GM12872 (cell line): Measurements from ENCODE around the gene SEL1L3.

Source experiments
- CTCF ChIP-seq: IDR thresholded peaks from 3 replicates; pipeline ENCODE4 v1.5.1; 2011; ENCODE audit warnings: low read depth, mild to moderate bottlenecking, low read length, moderate library complexity; ENCODE audit not compliant: insufficient read depth

SEL1L3 gene

GRCh38 chr4:25767877-25768725, 94.7 kb downstream of the SEL1L3 start:
- TF ChIP-seq CTCF: peak; percentile 90

- no peak for TF ChIP-seq CTCF
Observed at GRCh38 chr4:25760518-25761157, 102.2 kb downstream of the SEL1L3 start.

GRCh38 chr4:25760048-25760447, 102.7 kb downstream of the SEL1L3 start:
- TF ChIP-seq CTCF: no peak

- no peak for TF ChIP-seq CTCF
Observed at GRCh38 chr4:25759101-25759500, 103.7 kb downstream of the SEL1L3 start.

GRCh38 chr4:25757452-25757851, 105.3 kb downstream of the SEL1L3 start:
- TF ChIP-seq CTCF: no peak

- TF ChIP-seq CTCF: no peak
Observed at GRCh38 chr4:25756503-25756902, 106.3 kb downstream of the SEL1L3 start.

GRCh38 chr4:25755911-25756310, 106.9 kb downstream of the SEL1L3 start:
- TF ChIP-seq CTCF: no peak
